ENCODE measurements around the gene DNAH11. TPM values are rescaled to one million over a fixed set of nuclear protein-coding genes. Genes with fewer than 3 reads are reported as not detected.

DNAH11 gene
- total and polyA plus RNA-seq, 2 of the 8 experiments (the other 6 are each of a cell fraction or from before 2014, with no cell fraction given) = 1.8 to 4.9 TPM

- Histone ChIP-seq H4K20me1 (replicated peaks in 1 of 2; ENCODE audit: control insufficient read depth in 1 of 2, insufficient read depth in 2 of 2, low read length in 2 of 2) (no peaks in the 10 kb centered on the region), H4K91ac (replicated peaks; ENCODE audit: insufficient read length, low read length) (no peak overlapping the region), H3K79me1 (ENCODE audit: low read depth, low read length) (no peaks in the 10 kb centered on the region), H3K9ac (replicated peaks in 1 of 4; ENCODE audit: extremely low read depth in 1 of 4, low read depth in 3 of 4, low read length in 3 of 4) (no peak overlapping the region), H2BK15ac (ENCODE audit: low read length) (no peak overlapping the region), H3K27ac (ENCODE audit: low read depth, low read length) (no peak overlapping the region), H3K18ac (ENCODE audit: extremely low read depth, low read length) (no peak overlapping the region), H2AK5ac (ENCODE audit: low read depth, low read length) (no peak overlapping the region), H2BK5ac (ENCODE audit: low read depth, low read length) (no peak overlapping the region), H3K4me3 (ENCODE audit: extremely low read depth in 1 of 4, insufficient read depth in 2 of 4, low read depth in 3 of 4, low read length in 4 of 4) (no peak overlapping the region), H3K4me2 (ENCODE audit: insufficient read depth in 1 of 2, low read depth in 2 of 2, low read length in 2 of 2) (no peak overlapping the region), H3K36me3 (ENCODE audit: control insufficient read depth in 2 of 4, insufficient read depth in 4 of 4, low read length in 3 of 4) (no peaks in the 10 kb centered on the region), H2AFZ (ENCODE audit: low read length) (no peak overlapping the region), H2BK12ac (ENCODE audit: low read depth, low read length) (no peak overlapping the region), H3K56ac (replicated peaks; ENCODE audit: insufficient read length, low read depth, low read length) (no peak overlapping the region), H3K9me3 (ENCODE audit: insufficient read depth in 2 of 2, low read depth in 1 of 2, low read length in 1 of 2) (peaks cover 3% of the 10 kb centered on the region in 2 experiments; a peak in 1 of 4 replicates), H4K8ac (ENCODE audit: extremely low read depth, insufficient read depth, low read length) (no peak overlapping the region), H3K79me2 (ENCODE audit: control insufficient read depth in 1 of 2, insufficient read depth in 2 of 2, low read length in 2 of 2) (no peaks in the 10 kb centered on the region), H4K5ac (ENCODE audit: insufficient read length, low read depth, low read length) (no peak overlapping the region), H3K14ac (ENCODE audit: insufficient read length) (no peak overlapping the region), H2BK120ac (replicated peaks; ENCODE audit: low read depth, low read length) (no peak overlapping the region), H3K23ac (ENCODE audit: insufficient read length) (no peak overlapping the region), H3K23me2 (ENCODE audit: low read depth, low read length) (no peaks in the 10 kb centered on the region), H2BK20ac (ENCODE audit: low read length) (no peak overlapping the region), H3K27me3 (replicated peaks in 1 of 4; ENCODE audit: control insufficient read depth in 3 of 4, extremely low read depth in 1 of 4, insufficient read depth in 3 of 4, low read length in 3 of 4) (no peaks in the 10 kb centered on the region), H3K4ac (replicated peaks; ENCODE audit: insufficient read length, low read depth, low read length) (no peak overlapping the region), H3K4me1 (replicated peaks in 1 of 4; ENCODE audit: control insufficient read depth in 3 of 4, insufficient read depth in 4 of 4, low read length in 3 of 4) (no peaks in the 10 kb centered on the region)
- CTCF ChIA-PET (ENCODE audit: partially characterized antibody) = no interaction called here
- FAIRE-seq (no peak), DNase-seq (ENCODE audit: low read depth in 1 of 2, low spot score in 2 of 2) (no peak)
- 79% methylated on average over 3 of the region's 3 CpGs; no CpG with 5 or more reads in 1 of the 2 experiments for WGBS, 2 experiments (ENCODE audit: extremely low coverage in 1 of 2, insufficient coverage in 1 of 2, insufficient read length in 1 of 2, insufficient replicate concordance in 2 of 2, low coverage in 1 of 2, low lambda C conversion rate in 2 of 2, missing lambda C conversion rate in 1 of 2)
- POLR2A ChIA-PET (ENCODE audit: partially characterized antibody) = no interaction called here
- TF ChIP-seq FOSL1 (IDR thresholded peaks at IDR 0.05; ENCODE audit: insufficient read depth, low read depth, low read length) = no peak
- TF ChIP-seq HDAC6 (IDR thresholded peaks at IDR 0.05; ENCODE audit: low read depth, low read length) = no peak
- no peak for TF ChIP-seq SP4 (IDR thresholded peaks at IDR 0.05; ENCODE audit: low read length)
- no peak for TF ChIP-seq SIX5 (IDR thresholded peaks at IDR 0.05; ENCODE audit: low read depth, low read length)
- TF ChIP-seq ATF3 (IDR thresholded peaks at IDR 0.05; ENCODE audit: insufficient read depth, low read depth, low read length) = no peak
- no peak for TF ChIP-seq BACH1 (IDR thresholded peaks at IDR 0.05; ENCODE audit: low read length)
- TF ChIP-seq MAFK (IDR thresholded peaks at IDR 0.05; ENCODE audit: low read depth, low read length) = no peak
- TF ChIP-seq SIRT6 (IDR thresholded peaks at IDR 0.05; ENCODE audit: low read length) = no peak
- TF ChIP-seq ATF2 (IDR thresholded peaks at IDR 0.05; ENCODE audit: low read length) = no peak
- TF ChIP-seq CHD1 (IDR thresholded peaks at IDR 0.05; ENCODE audit: low read depth, low read length) = no peak
- no peak for TF ChIP-seq GABPA (IDR thresholded peaks at IDR 0.05; ENCODE audit: borderline replicate concordance, insufficient read depth, low read length)
Observed at GRCh38 chr7:21675255-21675654, 132.4 kb downstream of the DNAH11 start.
